ENCODE measurements around the gene MRPS34. TPM values are rescaled to one million over a fixed set of nuclear protein-coding genes. Genes with fewer than 3 reads are reported as not detected.

The MRPS34 gene
- total and polyA plus RNA-seq, 9 of the 15 experiments (the other 6 are each of a cell fraction or from before 2014, with no cell fraction given): 5.2 to 334 (median 92.8) TPM

DNA sequence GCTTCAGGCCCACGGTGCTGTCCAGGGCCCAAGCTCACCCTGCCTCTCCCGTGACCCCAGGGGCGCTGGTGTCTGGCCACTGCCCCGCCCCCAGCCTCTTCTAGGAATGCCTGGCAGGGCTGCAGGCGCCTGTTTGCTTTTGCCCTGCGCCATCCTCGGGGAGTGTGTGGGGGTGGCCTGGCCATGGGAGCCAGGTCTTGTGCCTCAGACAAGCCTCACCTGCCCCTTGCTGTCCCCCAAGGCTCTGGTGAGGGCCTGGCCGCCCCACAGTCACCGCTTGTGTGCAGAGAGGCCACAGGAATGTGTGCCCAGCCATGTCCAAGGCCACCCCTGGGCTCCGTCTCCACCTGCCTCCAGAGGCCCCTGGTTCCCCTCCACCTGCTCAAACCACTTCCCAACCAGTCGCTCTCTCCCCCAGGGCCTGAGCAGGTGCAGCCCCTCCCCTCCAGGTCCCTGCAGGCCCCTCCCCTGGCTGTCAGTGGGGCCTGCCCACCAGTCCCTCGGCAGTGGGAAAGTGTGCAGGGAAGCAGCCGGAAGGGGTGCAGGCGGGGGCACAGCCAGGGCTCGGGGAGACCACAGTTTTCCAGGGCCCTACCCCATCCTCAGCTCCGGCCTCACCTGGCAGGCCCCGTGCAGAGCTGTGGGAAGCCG, 21.4 kb upstream of the MRPS34 start:
- no peak overlapping the region for H2AFZ ChIP-seq (ENCODE audit: low read depth, low read length)
- no peak overlapping the region for H3K27ac ChIP-seq (ENCODE audit: extremely low read depth, low read depth, low read length)
- intact Hi-C loops (cut with micrococcal nuclease) (no loop called here), in situ Hi-C loops (cut with MboI) (no loop called here)
- H3K4me2 ChIP-seq (ENCODE audit: insufficient read depth, low read length): no peak overlapping the region
- H3K79me2 ChIP-seq (ENCODE audit: control insufficient read depth, insufficient read depth, low read length): no peaks in the 10 kb centered on the region
- H3K9ac ChIP-seq (ENCODE audit: insufficient read depth in 1 of 2, low read depth in 2 of 2, low read length in 2 of 2): no peak overlapping the region; a peak in 1 of 4 replicates
- H3K9me1 ChIP-seq (ENCODE audit: control insufficient read depth, insufficient read depth, low read length): no peaks in the 10 kb centered on the region
- H3K27me3 ChIP-seq (ENCODE audit: control insufficient read depth in 2 of 2, insufficient read depth in 2 of 2, low read length in 2 of 2): no peaks in the 10 kb centered on the region
- peaks cover 0 to 44% of the 10 kb centered on the region in 2 experiments; a peak in 2 of 5 replicates for H3K4me1 ChIP-seq (replicated peaks in 1 of 2; ENCODE audit: control insufficient read depth in 2 of 2, insufficient read depth in 2 of 2, low read length in 2 of 2)
- ChIA-PET CTCF (ENCODE audit: low intra/inter-chr PET ratio) (no interaction called here), POLR2A (no interaction called here)
- WGBS (ENCODE audit: insufficient coverage, low coverage, missing lambda C conversion rate): 77% methylated on average over 16 of the region's 18 CpGs
- no peaks in the 10 kb centered on the region for H4K20me1 ChIP-seq (replicated peaks; ENCODE audit: control insufficient read depth, insufficient read depth, low read length)
- no TSS peak for BruUV-seq (replicated peaks)
- H3K36me3 ChIP-seq (ENCODE audit: control insufficient read depth, insufficient read depth, low read length): peaks cover 10% of the 10 kb centered on the region; the same call in 1 of the 3 replicates
- no peak overlapping the region for H3K4me3 ChIP-seq
- DNase-seq (ENCODE audit: extremely low read depth in 1 of 4, low spot score in 3 of 4) (no peak), ATAC-seq (no peak), FAIRE-seq (no peak)
- peak; percentile 25; the same call in 1 of the 2 replicates for TF ChIP-seq POLR2G (IDR thresholded peaks at IDR 0.05; ENCODE audit: low read depth, low read length)
- TF ChIP-seq, protein P1, sequence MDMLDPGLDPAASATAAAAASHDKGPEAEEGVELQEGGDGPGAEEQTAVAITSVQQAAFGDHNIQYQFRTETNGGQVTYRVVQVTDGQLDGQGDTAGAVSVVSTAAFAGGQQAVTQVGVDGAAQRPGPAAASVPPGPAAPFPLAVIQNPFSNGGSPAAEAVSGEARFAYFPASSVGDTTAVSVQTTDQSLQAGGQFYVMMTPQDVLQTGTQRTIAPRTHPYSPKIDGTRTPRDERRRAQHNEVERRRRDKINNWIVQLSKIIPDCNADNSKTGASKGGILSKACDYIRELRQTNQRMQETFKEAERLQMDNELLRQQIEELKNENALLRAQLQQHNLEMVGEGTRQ (CRISPR knock-in tag; IDR thresholded peaks at IDR 0.05): no peak
- H3K9me3 ChIP-seq (replicated peaks; ENCODE audit: control insufficient read depth, insufficient read depth, low read depth, low read length): no peaks in the 10 kb centered on the region

- Histone ChIP-seq H3K9ac (ENCODE audit: insufficient read depth in 1 of 2, low read depth in 2 of 2, low read length in 2 of 2) (no peak within 1 kb of the TSS; a peak in 1 of 4 replicates), H3K4me2 (ENCODE audit: insufficient read depth, low read length) (no peak within 1 kb of the TSS), H3K4me3 (no peak within 1 kb of the TSS), H3K36me3 (ENCODE audit: control insufficient read depth, insufficient read depth, low read length) (peaks cover 16% of the 10 kb centered on the region; the same call in 1 of the 3 replicates), H3K27ac (ENCODE audit: extremely low read depth, low read depth, low read length) (no peak within 1 kb of the TSS), H2AFZ (ENCODE audit: low read depth, low read length) (no peak within 1 kb of the TSS), H3K9me1 (ENCODE audit: control insufficient read depth, insufficient read depth, low read length) (no peaks in the 10 kb centered on the region), H4K20me1 (replicated peaks; ENCODE audit: control insufficient read depth, insufficient read depth, low read length) (no peaks in the 10 kb centered on the region), H3K79me2 (ENCODE audit: control insufficient read depth, insufficient read depth, low read length) (no peaks in the 10 kb centered on the region), H3K4me1 (replicated peaks in 1 of 2; ENCODE audit: control insufficient read depth in 2 of 2, insufficient read depth in 2 of 2, low read length in 2 of 2) (peaks cover 0 to 47% of the 10 kb centered on the region in 2 experiments; a peak in 2 of 5 replicates), H3K9me3 (replicated peaks; ENCODE audit: control insufficient read depth, insufficient read depth, low read depth, low read length) (no peaks in the 10 kb centered on the region), H3K27me3 (ENCODE audit: control insufficient read depth in 2 of 2, insufficient read depth in 2 of 2, low read length in 2 of 2) (no peaks in the 10 kb centered on the region)
- no peak for FAIRE-seq
- no peak for DNase-seq (ENCODE audit: extremely low read depth in 1 of 4, low spot score in 3 of 4)
- ChIA-PET POLR2A (interaction anchor here (0.8 to 1.2 kb wide), 2 partner anchors 11 to 13 kb away, joined by 3 to 5 read pairs; partner anchors contain the start of genes NUBP2 and SPSB3), CTCF (ENCODE audit: low intra/inter-chr PET ratio) (no interaction called here)
- BruUV-seq (replicated peaks): no TSS peak
- no peak for ATAC-seq
- 83% methylated on average over 19 of the region's 28 CpGs for WGBS (ENCODE audit: insufficient coverage, low coverage, missing lambda C conversion rate)
- TF ChIP-seq POLR2G (IDR thresholded peaks at IDR 0.05; ENCODE audit: low read depth, low read length): peak; percentile 43; the same call in 1 of the 2 replicates
- no peak for TF ChIP-seq ELF4 (CRISPR knock-in tag; IDR thresholded peaks at IDR 0.05)
- intact Hi-C loops (cut with micrococcal nuclease) (no loop called here), in situ Hi-C loops (cut with MboI) (no loop called here)
Observed at GRCh38 chr16:1793578-1794220, 20.8 kb upstream of the MRPS34 start, which contains the start of gene IGFALS. TSS of gene IGFALS (minus strand) at chr16:1793705. CDS start at chr16:1793652, 53 bp downstream.
